Stimulated activated CD8-positive, alpha-beta memory T cell treated with anti-CD3 and anti-CD28 coated beads, Interleukin-4, amount 100 ng/mL, for 24 hours (primary cell): ENCODE results near the gene PITX3.

Experiments
- DNase-seq: peaks from one replicate; pipeline ENCODE4 v3.0.0-alpha.2; 2020; ENCODE audit warnings: low read depth

PITX3 gene

DNA sequence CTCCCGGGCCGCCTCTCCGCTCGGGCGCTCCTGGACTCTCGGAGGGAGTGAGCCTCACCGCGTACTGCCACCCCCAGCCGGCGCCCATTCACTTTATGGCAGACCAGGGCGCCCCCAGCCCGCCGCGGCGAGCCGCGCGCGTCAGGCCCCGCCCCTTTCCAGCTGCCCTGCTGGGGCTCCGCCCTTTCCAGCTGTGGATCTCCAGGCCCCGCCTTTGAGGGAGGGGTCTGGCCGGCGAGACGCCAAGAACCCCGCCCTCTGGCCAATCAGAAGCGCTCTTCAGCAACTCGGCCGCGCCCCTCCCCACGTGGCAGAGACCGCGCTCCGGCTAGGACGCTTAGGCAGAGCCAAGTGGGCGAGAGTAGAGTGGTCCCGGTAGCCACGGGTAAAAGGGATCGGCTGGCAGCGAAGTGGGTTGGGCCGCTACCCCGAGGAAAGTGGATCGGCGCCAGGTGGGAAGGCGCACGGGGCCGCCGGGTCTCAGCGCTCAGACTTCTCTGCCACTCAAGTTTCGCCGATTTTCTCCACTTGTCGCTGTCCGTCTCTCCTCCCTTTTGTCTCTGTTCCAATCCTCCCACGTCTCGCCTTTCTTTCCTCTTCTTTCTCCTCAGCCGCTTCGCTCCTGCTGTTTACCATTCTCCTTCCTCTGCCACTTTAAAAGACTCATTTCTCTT, at the start of gene PITX3:
Gene PITX3, minus strand, starts transcription at position 69 of the 674 bp plus-strand sequence. CDS start 9,432 bp downstream, outside the sequence.
- DNase-seq: peak; percentile 88

DNA sequence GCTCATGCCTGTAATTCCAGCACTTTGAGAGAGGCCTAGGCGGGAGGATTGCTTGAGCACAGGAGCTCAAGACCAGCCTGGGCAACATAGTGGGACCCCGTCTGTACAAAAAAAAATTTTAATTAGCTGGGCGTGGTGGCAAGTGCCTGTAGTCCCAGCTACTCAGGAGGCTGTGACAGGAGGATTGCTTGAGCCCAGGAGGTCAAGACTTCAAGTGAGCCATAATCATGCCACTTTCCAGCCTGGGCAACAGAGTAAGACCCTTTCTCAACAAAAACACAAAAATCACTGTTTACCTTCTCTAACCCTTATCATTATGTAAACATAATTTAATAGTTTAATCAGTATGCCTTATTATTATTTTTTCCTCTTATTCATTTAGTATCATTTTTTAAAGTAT, 48.5 kb upstream of the PITX3 start:
- no peak for DNase-seq

DNA sequence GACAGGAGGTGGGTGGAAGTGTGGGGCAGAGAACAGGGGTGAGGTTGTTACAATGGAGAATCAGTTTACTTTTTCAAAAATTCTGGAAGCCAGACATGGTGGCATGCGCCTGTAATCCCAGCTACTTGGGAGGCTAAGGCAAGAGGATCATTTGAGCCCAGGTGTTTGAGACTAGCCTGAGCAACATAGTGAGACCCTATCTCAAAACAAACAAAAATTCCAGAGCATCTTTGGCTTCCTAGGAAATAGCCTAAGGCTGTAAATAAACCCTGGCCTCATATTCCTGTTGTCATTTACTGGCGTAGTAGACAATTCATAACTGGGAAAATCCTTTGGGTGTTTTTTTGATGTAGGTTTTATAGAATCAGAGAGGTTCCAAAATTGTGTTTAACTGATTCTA, 48.0 kb upstream of the PITX3 start:
- DNase-seq: no peak

DNA sequence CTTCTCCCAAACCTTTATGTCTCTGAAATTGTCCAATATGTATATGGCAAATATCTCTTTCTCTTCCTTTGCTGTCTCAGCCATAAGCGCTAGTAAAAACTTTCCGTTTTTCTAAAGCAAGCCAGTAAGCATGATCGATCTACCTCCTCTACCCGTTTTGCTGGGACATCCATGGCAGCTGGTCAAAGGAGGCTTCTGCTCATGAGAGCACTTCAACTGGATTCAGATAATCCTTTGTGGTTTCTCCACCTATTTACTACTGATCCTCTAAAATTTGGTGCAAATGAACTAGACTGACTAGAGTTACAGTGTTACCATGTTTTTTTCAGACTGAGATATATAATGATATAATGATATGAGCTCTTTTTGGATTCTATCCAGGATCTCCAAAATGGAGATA, 46.7 kb upstream of the PITX3 start:
- no peak for DNase-seq

DNA sequence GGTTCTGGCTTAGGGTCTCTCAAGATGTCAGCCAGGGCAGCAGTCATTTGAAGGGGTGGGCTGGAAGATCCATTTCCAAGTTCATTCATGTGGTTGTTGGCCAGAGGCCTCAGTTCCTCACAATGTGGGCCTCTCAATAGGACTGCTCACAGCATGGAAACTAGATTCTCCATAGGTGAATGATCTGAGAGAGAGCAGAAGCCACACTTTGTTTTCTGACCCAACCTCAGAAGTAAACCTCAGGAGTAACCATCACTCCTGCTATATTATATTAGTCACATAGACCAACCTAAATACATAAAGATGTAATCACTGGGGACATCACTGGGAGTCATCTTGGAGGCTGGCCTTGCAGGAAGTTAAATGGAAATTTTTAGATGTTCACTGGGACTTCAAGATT, 46.2 kb upstream of the PITX3 start:
- DNase-seq: no peak

DNA sequence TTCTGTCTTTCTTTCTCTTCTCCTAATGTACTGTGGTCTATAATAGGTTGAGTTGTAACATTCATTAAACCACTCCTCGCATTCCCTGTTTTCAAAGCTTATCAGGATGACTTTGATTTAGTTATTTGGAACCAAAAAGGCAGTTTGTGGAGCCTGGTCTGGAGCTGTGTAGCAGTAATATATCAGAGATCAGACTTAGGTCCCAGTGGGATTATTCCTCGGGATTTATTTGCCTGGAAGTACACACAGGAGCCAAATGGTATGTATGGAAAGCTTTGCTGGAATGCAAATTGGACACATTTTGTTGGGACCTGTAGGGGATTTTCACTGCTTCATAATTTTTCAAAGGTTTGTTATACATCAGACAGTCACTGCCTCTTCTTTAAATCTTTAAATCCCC, 44.9 kb upstream of the PITX3 start:
- no peak for DNase-seq

DNA sequence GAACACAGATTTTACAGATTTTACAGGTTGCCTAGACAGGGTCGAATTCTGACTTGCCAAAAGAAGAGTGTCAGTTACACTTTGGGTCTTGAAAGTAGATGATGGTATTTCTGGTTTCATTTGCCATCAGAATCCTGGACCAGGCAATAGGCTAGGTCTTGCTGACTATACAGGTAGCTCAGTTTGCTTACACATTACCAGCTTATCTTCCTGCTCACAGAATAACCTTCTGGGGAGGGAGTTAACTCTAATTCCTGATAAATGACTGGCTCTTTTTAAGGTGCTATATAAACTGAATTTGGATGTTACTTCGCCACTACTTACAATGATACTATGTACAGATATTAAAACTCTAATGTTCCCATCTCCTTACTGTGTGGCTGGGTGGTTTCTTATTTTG, 43.8 kb upstream of the PITX3 start:
- no peak for DNase-seq

DNA sequence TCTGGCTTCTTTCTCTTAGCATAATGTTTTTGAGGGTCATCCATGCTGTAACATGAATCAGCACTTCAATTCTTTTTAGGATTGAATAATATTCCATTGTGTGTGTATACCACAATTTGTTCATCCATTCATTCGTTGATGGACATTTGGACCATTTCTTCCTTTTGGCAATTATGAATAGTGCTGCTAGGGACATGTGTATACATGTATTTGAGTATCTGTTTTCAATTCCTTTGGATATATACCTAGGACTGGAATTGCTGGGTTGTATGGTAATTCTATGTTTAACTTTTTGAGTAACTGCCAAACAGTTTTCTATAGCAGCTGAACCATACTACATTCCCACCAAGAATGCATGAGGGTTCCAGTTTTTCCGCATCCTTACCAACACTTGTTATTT, 43.2 kb upstream of the PITX3 start:
- DNase-seq: no peak

DNA sequence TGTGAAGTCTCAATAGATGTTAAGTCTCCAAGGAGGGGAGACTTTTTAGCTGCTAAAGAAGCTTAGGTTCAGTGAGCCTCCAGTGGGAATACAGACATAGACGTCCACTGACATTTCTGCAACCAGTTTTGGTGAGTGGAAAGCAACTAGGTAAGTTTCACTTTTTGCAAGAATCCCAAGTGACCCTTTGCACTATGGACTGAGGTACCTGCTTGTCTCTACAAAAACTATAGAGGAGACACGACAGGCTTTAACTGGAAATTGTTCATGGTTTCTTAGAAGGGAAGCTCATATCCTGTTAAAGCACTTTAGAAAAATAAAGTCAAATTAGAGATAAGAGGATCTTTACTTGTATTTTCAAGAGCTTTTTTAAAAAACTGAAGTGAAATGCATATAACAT, 42.6 kb upstream of the PITX3 start:
- no peak for DNase-seq

DNA sequence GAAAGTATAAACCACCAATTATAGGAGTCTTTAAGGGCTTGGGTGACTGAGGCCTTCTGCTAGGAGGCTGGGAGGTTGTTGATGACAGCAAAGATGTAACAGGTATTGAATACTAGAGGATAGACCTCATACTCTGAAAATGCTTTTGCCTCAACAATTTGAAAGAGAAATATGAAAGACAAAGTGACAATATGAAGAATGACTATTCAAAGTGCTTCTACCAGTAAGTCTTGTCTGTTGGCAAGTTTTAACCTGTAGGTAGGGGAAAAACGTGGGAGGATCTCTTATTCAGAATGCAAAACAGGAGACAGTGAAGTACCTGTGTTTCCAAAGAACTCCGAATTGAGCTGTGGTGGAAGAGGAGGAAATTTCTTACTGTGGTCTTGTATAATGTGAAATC, 42.2 kb upstream of the PITX3 start:
- no peak for DNase-seq

DNA sequence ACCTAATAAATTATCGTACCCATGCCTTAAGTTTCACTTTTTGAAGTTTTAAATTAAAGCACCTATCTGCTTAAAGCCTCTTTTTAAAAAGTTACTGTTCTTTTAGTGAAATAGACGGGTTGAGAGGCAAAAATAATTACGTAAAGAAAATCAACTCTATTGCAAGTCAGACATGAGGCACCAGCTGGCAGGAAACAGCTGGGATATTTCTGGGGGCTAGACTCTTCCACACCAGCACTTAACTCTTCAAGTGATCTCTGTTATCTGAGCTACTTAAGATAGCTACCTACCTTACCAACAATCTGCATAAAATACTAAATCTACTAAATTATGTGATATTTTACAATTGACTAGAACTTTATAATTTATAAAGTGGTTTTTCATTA, 39.8 kb upstream of the PITX3 start:
- no peak for DNase-seq

DNA sequence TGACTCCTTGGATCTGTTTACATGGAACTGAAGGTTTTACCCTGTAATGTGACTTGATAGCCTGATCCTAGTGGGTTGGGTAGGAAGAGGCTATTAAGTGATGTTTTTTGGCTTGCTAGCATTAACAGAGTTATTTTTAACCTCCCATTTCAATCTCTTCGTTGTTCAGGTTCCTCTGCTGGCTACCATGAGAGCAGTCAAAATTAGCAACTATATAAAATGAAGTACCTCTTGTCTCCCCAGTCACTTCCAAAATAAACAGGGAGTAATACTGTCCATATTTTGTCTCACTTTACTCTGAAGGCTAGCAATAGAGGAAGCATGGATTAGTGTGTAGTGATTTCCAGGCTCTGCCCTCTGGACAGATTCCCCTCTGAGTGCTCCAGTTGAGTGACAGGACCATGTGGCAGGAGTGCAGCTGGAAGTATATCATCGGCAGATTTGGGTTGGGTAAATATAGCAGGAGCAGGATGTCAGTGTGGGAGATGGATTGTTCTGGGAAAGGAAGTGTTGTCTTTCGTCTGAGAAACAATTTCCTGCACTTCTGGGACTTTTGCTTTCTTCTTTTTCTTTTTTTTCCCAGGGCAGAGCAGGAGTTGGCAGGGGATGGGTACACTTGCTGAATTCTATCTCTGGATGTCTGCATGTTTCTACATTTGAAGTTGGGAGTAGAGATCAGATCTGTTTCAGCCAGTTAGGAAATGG, 39.2 kb upstream of the PITX3 start:
- no peak for DNase-seq

DNA sequence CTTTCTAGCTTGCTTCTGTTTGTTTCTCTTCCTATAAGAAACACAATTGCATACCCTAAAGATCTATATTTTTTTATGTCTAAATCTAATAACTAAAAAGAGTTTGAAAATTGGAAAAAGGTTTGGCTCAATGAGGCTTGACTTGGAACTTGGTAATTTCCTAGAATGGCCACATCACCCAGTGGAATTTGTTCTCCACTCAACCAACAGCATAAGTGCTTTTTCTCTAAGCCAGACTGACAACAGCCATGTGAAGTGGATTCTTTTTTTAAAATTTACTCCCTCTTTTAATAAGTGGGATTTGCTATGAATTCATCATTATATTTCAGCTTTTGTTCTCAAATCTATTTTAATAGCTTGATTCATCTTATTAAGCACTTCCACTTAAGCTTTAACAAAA, 37.8 kb upstream of the PITX3 start:
- DNase-seq: no peak

DNA sequence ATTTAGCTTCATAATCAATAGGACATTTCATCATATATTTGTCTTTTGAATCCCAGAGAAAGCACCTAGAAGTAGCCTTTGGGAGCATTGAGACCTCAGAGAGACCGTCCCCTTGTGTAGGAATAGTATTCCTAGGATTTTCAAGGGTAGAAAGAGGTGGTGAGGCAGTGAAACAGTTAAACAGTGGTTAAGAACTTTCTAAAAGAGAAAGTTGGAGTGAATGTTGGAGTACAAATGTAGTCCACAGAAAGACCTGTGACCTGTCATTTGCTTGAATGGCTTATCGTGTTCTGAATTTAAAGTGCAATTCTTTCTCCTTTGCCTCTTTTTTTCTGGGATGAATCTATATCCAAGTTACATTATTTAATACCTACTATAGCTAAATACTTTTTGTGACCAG, 34.0 kb upstream of the PITX3 start:
- no peak for DNase-seq

DNA sequence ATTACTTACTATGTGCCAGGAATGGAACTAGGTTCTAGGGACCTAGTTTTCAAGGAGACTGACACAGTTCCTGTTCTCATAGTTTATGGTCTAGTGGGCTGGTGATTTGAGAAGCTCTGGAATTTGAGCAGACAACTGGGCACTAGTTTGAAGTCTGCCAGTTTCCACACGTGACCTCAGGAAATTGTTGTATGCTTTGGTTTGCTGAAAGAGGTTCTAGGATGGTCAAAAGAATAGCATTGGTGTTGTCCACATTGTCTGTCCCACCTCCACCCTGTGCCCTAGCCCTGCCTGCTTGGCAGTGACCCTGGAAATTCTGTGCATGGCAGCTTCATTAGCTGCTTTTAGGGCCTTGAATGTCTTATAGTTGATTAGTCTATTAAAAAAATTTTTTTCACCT, 32.8 kb upstream of the PITX3 start:
- no peak for DNase-seq

DNA sequence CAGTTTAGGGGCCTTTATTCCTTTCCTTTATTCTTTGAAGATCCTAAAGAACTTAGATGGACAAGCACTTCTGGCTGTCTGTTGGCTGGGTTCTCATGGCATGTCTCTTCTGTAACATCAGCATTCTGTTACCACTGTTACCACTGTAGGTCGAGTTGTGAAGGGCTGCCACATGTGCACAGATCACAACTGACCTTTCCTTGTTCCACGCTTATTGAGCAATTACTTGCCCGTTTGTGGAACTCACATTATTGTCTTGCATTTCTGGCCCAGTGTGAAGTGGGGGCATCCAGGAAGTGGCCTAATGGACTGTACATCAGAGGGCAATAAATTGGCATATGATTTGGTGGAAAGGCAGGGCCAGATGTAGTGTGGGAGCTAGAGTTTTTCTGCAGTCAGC, 27.7 kb upstream of the PITX3 start:
- DNase-seq: no peak

DNA sequence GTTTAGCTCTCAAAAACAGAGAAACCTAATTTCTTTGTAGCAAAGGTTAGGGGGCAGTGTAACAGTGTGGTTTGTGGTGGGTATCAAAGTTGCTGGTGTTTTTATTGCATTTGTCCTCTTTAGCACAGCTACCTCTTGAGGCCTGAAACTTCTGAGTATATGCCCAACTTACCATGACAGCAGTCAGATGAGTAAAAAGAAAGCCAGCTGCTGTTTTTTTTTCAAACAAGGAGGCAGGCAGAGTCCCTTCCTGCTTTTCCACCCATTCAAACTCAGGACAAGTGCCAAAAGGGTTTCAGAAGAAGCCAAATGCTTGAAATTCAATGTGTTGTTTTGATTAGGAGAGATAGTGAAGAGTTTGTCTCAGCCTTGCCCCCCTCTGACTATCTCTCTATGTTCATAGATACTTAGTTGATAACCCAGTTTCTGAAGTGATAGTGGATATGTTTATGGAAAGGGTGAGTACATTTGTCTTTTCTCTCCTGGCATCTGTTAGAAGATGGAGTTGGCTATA, 27.1 kb upstream of the PITX3 start:
- DNase-seq: no peak

DNA sequence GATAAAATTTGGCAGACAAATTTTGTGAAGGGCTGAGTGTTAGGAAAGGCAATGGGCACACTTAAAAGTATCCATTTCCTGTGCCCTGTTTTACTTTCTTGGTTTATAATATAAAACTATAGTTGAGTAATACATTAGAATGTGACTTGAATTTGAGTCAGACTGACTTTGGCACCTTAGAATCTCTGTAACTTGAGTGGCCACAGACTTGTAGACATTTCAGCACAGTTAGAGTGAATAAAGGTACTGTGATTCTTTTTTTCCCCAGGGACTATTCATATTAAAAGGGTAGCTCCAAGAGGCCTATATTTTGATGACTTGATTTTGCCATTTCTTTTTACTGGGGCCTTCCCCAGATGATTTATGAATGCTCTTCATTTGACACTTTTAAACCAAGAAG, 26.4 kb upstream of the PITX3 start:
- DNase-seq: no peak

DNA sequence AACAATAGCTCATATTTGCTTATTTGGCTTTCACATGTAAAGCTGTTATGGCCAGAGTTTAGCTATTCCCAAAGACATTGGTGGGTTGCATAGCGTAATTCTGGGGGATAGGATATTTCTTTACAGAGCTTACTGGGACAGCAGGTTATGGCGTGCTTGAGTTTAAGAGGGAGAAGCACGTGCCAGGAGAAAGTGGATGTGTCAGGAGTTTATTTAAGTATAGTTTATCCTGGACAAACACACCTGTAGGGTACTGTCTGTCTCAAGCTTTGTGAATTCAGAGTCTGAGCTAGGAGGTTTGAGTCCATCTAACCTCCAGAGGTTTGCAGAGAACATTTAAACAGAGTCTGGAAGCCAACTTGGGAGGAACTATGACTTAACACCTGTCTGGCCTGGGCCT, 25.4 kb upstream of the PITX3 start:
- DNase-seq: no peak

DNA sequence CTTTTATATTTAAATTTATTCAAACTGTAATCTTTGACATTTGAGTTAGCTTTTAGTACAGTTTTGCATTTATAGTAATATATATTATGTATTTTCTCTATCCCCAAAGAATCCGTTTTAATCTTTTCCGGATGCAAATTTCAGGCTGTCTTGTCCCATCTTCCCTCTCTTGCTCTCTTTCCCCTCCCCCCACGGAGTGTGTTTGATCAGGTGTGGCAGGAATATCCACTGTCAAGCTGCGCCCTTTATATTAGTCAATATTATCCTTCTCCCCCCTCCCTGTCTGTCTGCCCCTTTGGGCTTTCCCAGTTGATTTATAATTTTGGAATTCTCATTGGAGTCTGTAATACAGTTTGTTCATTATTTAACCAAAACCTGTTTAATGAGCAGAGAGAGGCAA, 23.1 kb upstream of the PITX3 start:
- no peak for DNase-seq

DNA sequence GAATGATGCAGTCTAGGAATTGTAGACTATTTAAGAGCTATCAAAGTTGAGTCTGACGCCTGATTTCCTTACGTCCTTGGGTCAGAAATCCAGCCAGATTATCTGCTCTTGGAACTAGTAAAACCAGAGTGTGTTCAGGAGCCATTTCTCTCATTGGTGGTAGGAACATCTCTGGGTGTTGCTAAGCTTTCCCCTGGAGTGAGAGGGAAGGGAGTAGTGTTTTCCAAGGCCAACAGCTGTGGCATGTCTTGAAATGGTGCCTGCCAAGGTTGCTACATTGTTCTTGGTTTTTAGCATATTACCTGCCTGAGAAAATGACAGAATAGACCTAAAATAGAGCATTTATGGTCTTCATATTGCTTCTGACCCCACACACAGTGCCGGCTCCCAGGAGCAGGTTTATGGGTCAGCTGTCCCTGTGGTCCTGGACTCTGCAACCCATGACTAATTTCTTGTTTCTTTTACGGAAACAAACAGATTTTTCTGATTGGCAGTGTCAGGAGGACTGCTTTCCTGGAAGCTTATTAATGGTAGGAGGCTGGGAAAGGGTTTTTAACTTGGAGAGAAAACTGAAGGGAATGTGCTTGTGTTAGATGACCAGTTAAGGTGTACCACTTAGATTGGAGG, 21.5 kb upstream of the PITX3 start:
- no peak for DNase-seq

DNA sequence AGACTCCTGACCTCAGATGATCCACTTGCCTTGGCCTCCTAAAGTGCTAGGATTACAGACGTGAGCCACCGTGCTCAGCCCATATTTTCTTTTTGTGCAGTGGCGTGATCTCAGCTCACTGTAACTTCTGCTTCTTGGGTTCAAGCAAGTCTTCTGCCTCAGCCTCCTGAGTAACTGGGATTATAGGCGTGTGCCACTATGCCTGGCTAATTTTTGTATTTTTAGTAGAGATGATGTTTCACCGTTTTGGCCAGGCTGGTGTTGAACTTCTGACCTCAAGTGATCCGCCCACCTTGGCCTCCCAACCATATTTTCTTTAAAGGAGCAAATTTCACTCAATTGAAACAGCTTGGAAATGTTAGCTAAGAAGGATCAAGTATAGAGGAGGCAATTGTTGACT, 20.5 kb upstream of the PITX3 start:
- DNase-seq: no peak

DNA sequence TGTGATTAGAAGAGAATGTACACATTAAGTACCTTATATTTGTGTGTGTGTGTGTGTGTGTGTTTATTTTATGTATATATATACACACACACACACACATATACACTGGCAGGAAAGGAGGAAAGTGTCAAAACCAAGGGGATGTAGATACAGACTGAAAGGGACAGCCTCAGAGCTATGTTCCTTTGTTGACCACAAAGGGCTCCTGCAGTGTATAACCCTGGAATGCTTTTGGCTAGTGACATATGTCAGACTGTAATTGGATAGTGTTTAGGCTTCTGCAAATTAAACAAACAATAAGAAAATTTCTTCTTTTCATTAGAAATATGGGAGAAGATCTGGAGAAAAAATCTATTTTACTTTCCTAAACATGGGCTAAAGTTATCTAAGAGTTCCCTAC, 19.9 kb upstream of the PITX3 start:
- no peak for DNase-seq

DNA sequence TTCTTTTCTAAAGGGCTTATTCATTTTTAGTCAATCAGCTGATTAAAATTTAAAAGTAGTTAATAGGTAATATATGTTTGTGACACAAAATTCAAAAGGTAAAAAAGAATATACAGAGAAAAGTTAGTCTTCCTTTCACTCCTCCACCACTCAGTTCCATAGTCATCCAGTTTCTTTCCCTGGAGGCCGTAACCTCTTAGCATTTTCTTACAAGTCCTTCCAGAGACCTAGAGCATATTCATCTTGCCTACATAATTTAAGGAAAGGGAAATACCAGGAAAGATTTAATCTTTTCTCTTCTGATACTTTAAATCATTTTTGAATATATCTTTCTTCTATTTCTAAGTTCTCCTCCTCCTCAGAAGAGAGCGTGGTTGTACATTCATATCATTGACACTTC, 14.1 kb upstream of the PITX3 start:
- no peak for DNase-seq
